HK-2 (cell line): Measurements from ENCODE around the gene LHFPL3.

Experiments used
- DNase-seq: peaks from one replicate; pipeline ENCODE4 v3.0.0-alpha.2; 2018; ENCODE audit not compliant: unreplicated experiment

The LHFPL3 gene

DNA sequence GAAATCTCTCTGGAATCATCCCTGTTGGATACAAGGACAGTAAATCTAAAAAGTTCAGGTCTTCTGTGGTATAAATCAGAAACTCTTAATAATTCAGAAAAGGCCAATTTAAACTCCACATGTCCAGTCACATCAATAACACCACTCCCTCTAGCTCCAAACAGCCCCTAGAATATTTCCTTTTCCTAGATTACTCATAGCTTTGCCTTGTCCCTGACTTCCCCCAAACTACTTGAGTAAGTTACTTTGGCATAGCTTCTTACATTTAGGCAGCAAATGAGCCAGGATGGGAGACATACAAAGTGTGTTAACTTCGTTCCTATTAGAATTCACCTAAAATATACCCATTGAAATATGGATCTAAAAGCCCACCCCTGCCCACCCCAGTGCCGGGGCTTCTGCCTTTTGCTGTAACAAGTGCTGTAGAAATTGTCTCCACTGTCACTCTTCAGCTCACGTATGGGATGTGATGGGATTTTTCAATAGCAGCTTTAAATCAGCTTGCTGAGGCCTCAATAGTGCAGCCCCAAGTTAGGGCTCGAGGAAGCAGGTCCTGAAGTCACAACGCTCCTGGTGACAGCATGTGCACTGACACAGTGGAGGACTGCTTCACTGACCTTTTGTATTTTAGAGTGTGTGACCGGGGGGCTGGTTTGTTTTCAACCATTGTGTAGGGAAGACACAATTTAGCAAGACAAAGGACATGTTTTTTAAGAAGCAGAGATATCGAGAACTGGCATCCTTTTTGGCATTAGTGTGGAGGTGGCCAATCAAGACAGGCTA is 467.4 kb downstream of the LHFPL3 start:
- DNase-seq: no peak

DNA sequence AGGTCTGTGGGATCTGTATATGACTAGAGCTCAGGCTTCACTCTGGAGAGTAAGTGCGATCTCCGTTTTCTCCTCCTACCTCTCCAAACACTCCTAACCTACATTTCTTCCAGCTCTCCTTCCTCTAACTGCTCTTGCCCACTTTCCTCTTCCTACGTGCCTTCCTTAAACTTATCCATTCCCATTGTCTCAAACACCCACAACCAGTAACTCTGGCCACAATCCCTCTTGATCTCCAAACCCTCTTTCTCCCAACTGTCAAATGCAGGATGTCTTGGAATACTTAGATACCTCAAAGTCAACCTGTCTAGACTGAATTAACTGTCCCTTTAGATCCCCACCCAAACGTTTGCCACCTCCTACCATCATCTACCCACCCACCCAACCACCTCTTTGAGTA is 471.9 kb downstream of the LHFPL3 start:
- no peak for DNase-seq

DNA sequence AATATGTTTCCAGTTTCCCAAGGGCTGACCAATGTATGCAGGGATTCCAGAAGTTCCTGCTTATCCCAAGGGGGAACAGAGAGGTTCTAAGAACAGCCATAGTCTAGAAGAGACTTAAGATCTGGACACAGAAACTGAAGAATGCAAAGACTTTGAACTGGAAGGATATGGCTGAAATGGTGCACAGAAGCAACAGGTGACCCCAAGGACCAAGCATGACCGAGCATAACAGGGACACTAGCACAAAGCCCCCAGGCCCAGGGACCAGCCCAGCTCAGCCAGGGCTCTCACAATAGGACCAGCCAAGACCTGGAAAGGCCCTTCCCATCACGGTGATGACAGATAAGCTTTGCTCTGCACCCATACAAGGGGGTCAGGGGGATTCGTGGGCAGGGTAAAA is 472.6 kb downstream of the LHFPL3 start:
- no peak for DNase-seq

DNA sequence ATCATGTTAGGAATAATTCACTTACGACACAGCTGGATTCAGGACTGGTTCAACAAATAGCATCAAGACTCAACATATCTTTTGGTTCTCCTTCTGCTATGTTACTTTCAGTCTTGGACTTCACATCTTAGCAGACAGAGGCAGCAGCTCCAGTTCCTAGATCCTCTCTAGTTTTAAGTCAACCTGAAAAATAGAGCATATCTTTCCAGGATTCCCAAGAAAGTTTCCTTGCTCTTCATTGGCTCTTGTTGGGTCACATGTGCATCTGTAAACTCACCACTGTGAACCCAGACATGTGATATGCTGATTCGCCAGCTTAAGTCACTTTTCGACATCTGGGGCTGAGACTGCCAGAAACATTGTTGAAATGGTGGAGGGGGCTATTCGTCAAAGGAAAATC is 475.5 kb downstream of the LHFPL3 start:
- no peak for DNase-seq

DNA sequence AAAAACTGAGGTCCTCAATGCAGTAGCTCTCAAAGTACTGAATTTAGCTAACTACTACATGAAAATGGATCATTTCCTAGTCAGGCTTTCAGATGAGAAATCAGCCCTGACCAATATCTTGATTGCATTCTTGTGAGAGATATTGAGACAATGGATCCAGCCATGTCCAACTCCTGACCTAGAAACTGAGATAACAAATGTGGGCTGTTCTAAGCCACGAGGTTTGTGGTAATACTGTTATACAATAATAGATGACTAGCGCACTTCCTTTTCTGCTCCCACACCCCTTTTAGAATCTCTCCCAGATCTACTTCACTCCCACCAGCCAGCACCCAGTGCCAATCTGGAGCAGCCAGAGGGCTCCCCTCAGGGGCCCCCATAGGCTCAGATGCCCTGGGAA is 476.3 kb downstream of the LHFPL3 start:
- no peak for DNase-seq

- DNase-seq: no peak
Measured at GRCh38 chr7:104805449-104806317, 477.3 kb downstream of the LHFPL3 start.

DNA sequence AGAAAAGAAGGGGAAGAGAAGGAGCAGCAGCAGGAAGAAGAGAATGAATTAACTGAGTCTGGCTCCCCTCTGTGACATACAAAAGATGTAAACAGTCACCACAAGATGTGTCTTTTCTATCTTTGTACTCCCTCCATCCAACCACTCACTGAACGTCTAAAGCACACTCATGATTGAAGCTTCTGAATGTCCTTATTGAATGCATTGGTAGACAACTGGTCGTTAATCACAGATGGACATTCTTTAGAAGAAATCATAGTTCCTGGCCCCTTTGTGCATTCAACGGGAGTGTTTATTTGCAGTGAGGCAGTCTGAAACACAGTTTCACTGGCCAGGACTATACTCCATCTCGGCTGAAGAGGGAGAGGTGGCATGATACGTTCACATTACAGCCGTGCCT is 479.3 kb downstream of the LHFPL3 start:
- DNase-seq: no peak

GRCh38 chr7:104809906-104810305 is 481.5 kb downstream of the LHFPL3 start:
- DNase-seq: no peak

- DNase-seq: no peak
Measured at GRCh38 chr7:104814126-104814525, 485.7 kb downstream of the LHFPL3 start.

DNA sequence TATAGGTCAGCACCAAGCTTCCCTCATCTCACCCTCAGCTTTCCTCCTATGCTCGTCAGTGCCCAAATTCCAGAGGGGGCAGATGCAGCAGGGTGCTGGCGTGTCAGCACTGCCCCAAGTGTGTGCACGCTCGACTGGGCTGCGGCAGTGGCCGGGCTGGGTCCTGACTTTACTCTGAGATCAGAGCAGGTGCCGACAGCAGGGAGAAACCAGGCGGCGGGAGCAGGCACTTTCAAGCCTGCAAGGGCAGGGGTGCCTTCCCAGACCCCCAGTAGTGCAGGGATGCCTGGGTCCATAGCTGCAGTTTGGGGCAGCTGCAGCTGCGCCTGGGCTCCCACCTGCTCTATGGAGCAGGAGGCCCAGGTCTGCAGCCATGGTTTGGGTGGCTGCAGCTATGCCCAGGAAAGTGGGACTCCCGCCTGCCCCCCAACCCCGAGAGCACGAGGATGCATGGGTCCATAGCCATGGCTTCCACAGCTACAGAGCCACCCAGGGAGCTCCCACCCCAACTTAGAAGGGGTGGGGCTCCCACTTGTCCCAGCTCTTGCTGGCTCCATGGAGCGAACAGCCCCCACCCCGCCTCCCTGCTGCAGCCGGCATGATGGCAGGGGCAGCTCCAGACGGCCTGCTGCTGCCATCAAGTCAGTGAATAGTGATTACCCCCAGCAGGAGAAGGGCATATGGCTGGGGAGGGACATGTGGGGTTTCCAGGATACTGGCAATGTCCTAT is 486.4 kb downstream of the LHFPL3 start:
- DNase-seq: no peak

DNA sequence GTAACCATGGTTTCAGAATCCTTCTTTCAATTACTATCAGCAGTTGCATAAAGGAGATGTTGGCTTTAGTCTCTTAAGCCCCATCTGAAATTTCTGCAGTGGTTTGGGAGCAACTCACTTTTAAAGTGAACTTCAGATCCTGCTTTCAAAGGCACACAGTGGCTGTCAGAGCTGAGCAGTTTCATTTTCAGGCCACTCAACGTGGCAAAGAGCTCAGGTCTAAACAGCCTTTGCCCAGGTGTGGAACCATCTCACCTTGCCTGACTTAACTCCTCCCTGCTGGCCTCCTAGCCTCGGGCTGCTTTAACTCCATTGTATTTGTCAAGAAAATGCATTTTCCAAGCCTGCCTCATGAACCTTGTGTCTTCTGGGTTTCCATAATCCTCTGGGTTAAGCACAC is 488.1 kb downstream of the LHFPL3 start:
- no peak for DNase-seq

- no peak for DNase-seq
Measured at GRCh38 chr7:104818961-104819880, 490.8 kb downstream of the LHFPL3 start.

DNA sequence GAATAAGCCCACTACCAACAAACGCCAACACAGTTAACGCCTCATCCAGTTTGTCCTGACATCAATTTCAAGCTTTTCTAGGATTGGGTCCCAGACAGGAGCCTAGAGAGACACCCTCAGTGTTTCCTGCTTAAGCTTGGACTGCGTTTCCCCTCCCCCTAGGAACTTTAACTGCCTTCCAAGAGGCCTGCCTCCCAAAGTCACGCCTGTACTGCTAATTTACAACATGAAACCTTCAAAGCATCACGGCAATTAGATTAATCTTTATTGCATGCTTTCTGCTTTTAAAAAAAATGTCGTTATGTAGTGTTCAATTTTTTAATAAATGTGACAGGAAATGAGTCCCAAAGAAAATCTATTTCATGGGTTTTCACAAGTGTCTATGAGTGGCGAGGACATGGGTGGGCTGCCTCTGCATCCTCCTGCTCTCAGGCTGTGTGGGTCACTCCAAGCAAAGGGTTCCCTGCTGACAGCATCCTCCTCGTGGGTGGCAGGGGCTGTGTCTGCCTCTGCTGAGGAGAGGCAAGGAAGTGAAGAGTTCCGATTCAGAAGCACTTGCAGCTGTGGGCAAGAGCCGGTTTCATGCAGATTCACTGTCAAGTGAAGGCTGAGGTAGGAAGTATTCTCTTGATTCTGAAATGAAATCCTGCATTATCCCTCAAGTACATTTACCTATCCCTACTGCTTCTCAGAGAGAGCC is 492.6 kb downstream of the LHFPL3 start:
- DNase-seq: no peak

- DNase-seq: no peak
Measured at GRCh38 chr7:104823177-104823576, 494.8 kb downstream of the LHFPL3 start.

- no peak for DNase-seq
Measured at GRCh38 chr7:104825099-104825498, 496.7 kb downstream of the LHFPL3 start.

- DNase-seq: no peak
Measured at GRCh38 chr7:104826135-104826534, 497.7 kb downstream of the LHFPL3 start.

- no peak for DNase-seq
Measured at GRCh38 chr7:104836976-104837375, 508.6 kb downstream of the LHFPL3 start.

- no peak for DNase-seq
Measured at GRCh38 chr7:104838537-104839299, 510.3 kb downstream of the LHFPL3 start.

GRCh38 chr7:104839842-104840241 is 511.4 kb downstream of the LHFPL3 start:
- DNase-seq: no peak

DNA sequence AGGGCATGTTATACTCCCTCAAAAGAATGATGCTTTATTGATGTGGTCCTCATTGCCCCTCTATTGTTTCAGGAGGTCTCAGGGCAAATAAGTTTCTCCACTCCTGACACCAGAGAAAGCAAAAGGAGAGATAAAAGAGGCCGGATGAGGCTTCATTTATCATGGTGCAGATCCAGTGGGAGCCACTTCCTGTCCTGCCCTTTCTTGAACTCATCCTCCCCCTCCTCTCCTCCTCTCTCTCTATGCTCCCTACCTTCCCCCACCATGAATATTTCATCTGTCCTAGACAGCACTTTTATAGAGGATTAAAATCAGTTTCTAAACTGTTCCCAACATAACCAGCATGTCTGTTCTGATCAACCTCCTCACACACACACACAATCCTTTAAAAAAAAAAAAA is 513.4 kb downstream of the LHFPL3 start:
- no peak for DNase-seq
